Right renal cortex interstitium (tissue), 3 donors: Measurements from ENCODE around the gene CDIPT. TPM values are rescaled to one million over a fixed set of nuclear protein-coding genes. Genes with fewer than 3 reads are reported as not detected.
A peak's percentile ranks its signal among the peaks of the same experiment; 100 is the strongest.
"Not testable (repeated sequence)": the region's sequence is repeated elsewhere in the genome, so short reads cannot be mapped to it uniquely, and the experiment has no call there.

Experiments used
- DNase-seq, 3 donors: peaks; one replicate each; pipeline ENCODE4 v3.0.0-alpha.2; 2013; ENCODE audit warnings: low read depth in 3 of 3, low spot score in 2 of 3
- polyA plus RNA-seq, 3 donors: library from polyadenylated mRNA; unstranded; fragments of 120-200 nt; gene quantifications; one replicate each; pipeline ENCODE4 v1.2.1, GENCODE V29; 2013; ENCODE audit not compliant: insufficient read length in 3 of 3

Gene CDIPT, protein sequence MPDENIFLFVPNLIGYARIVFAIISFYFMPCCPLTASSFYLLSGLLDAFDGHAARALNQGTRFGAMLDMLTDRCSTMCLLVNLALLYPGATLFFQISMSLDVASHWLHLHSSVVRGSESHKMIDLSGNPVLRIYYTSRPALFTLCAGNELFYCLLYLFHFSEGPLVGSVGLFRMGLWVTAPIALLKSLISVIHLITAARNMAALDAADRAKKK
- 100 to 1,000 TPM in 1 of 3 donors, 10 to 100 TPM in 2; 85.9 to 102 (median 89.9) TPM for polyA plus RNA-seq

DNA sequence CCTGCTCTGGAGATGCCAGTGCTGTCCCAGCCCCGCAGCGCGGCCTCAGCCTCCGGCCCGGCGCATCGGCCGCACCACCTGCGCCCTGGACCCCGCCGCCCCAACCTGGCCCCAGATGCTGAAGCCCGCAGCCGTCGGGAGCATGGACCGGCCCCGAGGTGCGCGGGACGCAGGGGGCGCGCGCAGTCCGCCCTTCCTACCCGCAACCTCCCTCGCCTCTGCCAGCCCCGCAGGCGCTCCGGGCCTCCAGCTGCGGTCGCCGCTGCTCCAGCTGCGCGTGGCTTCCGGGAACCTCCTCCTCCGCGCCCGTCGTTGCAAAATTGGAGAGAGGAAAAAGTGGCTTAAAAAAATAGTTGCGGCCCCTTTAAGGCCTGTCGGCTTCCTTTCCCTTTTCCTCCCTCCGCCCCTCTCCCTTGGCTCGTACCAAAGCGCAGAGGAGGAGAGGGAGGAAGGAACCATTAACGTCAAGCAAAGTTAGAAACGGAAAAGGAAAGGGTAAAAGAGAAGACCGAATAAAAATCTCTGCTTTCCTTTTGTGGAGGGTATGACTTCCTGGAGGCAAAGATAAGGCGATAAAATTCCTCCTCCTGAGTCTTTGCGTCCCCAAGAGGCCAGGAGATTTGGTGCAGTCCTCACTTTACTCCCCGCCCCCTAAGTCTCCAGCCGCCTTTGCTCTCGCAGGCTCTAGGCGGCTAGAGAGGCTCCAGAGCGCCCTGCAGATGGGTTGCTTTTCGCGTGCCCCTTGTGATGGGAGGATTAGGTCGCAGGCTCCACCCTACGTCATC lies at the start of gene CDIPT:
Gene CDIPT (minus strand): TSS at position 343 of the 785 bp plus-strand sequence. CDS start 369 bp downstream, outside the sequence.
- DNase-seq, result peak; percentile 93 to 96 (median 95)

DNA sequence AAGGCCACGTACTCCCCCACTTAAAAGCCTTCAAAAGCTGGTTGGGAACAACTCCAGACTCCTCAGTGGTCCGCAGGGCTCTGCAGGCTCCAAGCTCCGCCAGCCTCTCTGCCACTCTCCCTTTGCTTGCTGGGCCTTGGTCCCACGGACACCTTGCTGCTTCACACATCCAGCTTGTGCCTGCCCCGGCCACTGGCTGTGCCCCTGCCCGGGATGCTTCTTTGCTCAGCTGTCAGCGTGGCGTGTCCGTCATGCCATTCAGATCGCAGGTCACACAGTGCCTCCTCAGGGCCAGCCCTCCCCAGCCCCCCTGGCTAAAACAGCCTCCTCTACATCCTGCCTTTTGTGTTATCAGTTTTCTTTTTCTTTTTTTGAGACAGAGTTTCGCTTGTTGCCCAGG lies 49.1 kb upstream of the CDIPT start:
- DNase-seq, result no peak

DNA sequence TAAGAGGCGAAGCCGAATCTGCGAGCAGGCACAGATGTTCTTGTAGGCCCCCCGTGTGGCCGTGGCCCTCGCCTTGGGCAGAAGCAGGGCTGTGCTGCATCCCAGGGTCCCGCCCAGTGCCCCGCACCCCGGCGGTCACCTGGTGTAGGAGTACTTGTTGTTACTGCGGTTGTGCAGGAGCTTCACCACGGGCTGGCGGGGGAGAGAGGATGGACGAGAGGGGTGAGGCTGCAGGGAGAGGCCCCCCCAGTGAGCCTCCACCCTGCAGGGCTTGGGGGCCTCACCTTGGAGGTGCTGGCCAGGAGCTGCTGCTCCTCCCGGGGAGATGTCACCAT lies 48.6 kb upstream of the CDIPT start:
- DNase-seq, result no peak

DNA sequence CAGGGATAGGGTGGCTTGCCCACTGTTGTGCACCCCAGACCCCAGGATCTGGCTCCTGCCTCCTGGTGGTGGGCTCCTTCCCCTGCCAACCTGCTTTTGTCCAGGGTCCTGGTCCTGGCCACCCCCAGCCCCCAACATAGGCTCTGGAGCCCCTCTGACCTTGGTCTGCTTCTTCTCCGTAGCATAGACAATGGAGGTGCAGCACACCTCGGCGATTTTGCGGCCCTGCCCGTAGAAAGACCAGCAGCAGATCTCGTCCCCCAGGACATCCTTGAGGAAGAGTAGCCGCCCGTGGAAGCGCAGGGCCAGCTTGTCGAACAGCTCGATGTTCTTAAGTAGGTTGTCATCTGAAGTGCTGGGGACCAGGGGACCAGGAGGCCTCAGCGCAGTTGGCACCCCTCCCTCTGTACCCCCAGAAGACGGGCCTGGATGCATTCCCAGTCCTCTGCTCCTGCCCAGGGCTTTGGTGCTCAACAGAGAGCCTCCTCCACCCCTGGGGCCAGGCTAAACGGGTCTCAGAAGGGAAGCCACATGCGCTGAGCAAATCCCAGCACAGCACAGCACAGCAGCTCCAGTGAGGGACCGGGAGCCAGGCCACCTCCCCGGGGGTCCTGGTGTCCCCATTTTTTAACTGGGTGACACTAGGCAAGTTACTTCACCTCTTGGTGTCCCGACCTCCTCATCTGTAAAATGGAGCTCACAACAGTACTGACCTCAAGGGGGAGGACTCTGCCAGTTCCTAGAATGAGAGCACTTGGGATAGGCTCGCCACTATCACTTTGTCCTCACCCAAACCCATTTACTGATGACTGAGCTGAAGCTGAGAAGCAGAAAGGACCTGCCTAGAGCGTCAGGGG lies 48.0 kb upstream of the CDIPT start:
- no peak for DNase-seq

DNA sequence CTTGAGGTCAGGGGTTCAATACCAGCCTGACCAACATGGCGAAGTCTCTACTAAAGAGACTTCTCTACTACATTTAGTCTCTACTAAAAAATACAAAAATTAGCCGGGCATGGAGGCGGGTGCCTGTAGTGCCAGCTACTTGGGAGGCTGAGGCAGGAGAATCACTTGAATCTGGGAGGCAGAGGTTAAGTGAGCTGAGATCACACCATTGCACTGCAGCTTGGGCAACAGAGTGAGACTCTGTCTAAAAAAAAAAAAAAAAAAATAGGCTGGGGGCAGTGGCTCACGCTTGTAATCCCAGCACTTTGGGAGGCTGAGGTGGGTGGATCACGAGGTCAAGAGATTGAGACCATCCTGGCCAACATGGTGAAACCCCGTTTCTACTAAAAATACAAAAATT lies 46.8 kb upstream of the CDIPT start:
- not testable (repeated sequence) for DNase-seq

DNA sequence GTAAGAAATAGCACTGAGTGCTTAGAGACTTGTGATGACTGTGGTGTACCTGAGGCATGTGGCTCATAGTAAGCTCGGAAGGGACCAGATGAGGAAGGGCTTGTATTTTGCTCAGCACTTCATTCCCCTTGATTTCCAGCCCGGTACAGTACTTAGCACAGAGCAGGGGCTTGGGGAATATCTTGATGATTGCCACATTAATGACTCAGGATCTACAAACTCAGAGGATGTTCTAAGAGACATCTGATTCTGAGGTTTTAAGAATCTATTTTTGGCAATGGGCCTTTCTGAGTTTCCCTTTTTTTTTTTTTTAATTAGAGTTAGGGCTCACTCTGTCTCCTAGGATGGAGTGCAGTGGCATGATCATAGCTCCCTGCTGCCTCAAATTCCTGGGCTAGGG lies 46.4 kb upstream of the CDIPT start:
- no peak for DNase-seq

DNA sequence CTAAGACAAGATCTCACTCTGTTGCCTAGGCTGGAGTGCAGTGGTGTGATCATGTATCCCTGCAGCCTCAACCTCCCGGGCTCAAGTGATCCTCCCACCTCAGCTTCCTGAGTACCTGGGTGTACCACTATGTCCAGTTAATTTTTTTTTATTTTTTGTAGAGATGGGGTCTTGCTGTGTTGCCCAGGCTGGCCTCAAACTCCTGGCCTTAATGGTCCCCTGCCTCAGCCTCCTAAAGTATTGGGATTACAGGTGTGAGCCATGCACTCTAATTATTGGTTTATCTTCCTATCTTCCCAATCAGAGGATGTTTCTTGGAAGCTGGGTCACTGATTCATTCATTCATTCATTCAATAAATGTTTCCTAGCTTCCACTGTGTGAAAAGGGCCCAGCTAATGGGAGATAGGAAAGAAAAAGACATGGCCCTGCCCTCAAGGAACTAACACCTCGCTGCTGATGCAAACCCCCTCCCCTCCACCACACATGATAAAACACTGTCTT lies 45.7 kb upstream of the CDIPT start:
- DNase-seq, result no peak

DNA sequence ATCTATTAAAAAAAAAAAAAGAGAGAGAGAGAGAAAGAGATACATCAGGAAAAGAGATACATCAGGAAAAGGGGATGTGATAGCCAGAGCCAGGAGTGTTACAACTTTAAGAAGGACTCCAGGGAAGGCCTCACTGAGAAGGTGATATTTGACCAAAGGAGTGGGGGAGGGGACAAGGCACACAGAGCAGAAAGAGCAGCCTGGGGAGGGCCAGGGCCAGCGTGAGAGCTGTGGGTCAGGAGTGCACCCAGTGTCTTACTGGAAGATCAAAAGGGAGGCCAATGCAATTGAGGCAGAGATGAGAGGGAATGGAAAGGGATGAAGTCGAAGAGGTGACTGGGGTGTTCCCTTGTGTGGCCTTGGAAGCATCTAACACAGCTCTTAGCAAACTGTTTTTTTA lies 44.9 kb upstream of the CDIPT start:
- no peak for DNase-seq

DNA sequence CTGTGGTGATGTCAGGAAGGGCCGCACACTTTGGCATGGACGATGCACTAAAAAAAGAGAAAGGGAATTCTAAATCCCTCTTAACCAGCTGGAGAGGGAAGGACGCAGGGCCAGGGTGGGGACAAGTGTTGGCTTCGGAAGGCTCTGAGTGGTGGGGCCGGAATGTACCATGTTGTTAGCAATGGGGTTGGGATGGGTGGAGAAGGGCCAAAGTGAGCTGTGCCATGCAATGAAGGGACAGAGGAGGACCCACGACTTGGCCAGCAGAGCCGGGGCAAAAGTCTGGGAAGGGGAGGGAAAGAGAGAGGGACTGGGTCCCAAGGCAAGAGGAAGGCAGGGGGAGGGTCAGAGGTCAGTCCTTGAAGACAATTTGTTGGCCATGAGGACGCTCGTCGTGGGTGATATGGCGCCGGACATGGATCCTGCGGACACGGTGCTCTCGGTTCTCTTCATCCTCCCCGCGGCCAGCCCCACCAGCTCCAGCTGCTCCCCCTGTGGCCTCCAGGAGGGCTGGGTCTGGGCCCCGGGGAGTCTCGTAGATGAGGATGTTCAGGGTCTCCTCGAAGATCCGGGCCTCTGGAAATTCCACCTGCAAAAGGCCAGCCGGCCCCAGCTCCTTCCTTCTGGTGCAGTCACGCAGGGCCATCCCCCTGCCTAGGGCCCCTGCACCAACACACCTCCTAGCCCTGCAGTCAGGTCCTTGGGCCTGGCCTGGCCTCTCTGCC lies 43.7 kb upstream of the CDIPT start:
- DNase-seq, result no peak

DNA sequence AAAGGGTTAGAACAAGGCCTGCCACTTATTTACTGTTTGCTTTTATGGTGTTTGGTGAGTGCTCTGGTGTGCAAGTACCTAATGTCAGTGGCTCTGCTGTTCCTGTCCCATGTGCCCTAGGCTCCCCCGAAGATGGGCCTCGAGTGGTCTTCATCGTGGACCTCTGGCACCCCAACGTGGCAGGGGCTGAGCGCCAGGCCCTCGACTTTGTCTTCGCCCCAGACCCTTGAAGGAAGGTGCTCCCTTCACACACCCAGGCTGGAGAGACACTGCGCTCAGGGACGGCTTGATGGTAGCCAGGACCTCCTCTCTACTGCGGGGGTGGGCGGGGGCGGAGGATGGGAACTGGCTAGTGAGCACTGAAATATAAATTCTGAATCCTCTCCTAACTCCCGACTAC lies 42.6 kb upstream of the CDIPT start:
- no peak for DNase-seq

DNA sequence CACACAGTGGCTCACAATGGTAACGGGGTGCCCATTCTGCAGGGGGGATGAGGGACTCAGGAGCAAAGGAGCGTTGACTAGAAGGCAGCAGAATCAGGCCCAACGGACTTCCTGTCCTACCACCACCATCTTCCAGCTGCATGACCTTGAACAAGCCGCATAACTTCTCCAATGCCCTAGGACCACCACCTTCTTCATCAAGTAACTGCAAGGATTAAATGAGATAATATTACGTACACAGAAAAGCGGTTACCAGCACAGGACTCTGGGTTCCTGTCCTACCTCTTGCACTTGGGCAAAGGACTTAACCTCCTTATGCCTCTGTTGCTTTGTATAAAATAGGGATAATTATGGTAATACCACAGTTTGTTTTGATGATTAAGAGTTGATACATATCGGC lies 41.9 kb upstream of the CDIPT start:
- no peak for DNase-seq

DNA sequence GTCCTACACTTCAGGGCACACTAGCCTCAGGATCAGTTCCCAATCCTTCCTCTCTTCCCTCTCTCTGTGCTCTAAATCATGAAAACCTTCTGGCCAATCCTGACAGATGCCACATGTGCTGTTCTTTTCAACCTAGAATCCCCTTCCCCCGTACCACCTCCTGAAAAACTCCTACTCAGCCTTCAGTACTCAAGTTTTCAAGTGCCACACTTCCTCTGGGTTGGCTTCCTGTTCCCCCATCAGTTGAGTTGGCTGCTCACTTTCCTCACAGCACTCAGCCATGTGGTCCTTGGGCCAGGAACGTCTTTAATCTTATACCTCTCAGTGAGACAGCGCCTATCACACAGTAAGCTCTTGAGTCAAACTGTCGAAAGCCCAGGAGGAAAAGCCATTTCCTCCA lies 40.6 kb upstream of the CDIPT start:
- no peak for DNase-seq

DNA sequence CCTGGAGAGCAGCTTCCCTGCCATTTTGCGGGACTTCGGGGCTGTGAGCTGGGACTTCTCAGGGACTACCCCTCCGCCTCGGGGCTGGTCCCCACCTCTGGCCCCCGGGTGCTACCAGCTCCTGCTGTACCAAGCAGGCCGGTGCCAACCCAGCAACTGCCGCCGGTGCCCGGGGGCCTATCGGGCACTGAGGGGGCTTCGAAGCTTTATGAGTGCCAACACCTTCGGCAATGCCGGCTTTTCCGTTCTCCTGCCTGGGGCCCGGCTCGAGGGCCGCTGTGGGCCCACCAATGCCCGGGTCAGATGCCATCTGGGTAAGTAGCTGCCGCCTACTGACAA lies 38.5 kb upstream of the CDIPT start:
- no peak for DNase-seq

DNA sequence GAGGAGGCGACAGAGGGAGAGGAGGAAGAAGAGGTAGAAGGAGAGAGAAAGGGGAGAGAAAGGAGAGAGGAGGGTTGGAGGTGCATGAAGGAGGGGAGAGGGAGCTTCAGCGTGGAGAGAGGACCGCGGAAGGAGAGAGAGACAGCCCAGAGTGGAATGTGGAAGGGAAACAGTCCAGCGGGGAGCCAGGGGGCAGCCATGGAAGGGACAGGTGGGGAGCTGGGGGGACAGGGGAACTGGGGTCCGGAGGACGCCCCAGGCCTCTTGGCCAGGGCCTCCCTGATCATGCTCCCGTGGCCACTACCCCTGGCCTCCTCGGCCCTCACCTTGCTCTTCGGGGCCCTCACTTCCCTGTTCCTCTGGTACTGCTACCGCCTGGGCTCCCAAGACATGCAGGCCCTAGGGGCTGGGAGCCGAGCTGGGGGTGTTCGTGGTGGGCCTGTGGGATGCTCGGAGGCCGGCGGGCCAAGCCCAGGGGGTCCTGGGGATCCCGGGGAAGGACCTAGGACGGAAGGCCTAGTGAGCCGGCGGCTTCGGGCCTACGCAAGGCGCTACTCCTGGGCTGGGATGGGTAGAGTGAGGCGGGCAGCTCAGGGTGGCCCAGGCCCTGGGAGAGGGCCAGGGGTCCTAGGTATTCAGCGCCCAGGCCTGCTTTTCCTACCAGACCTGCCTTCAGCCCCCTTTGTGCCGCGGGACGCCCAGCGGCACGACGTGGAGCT lies 38.0 kb upstream of the CDIPT start:
- no peak for DNase-seq

DNA sequence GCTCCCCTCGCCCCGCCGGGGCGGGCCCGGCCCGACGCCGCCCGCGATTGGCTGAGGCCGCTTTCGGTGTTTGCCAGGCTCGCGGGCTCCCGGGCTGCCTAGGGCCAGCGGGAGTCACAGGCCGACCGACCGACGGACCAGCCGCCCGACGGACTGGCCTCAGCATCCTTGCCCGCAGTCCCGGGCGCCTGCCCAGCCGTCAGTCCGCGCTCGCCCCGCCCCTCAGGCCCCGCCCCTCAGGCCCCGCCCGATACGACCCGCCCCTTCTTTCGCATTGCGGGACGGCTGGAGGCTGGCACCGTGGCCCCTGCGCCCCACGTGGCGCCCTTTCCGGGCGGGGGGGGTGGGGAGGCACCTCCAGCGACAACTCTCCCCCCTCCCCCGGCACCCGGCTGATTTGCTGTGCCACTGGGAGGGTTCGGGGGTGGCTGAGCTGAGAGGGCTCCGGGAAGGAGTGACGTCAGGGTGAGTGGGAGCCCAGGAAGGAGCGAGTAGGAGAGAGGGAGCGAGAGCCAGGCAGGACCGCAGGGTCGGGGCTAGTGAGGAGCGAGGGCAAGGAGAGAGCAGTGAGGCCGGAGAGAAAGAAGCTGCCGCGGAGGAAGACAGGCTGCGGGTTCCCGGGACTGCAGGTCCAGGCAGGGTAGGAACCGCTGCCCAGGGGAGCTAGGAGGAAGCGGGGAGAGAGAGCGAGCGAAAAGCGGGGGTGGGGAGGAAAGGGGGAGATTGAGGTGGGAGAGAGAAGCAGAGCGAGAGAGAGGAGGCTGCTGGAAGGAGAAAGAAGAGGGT lies 37.3 kb upstream of the CDIPT start, which contains the start of gene ASPHD1:
Gene ASPHD1 (plus strand): TSS at position 387 of the 786 bp plus-strand sequence. CDS start 484 bp downstream, outside the sequence.
- DNase-seq, result peak in 2 of 3 donors; percentile 41 to 65

DNA sequence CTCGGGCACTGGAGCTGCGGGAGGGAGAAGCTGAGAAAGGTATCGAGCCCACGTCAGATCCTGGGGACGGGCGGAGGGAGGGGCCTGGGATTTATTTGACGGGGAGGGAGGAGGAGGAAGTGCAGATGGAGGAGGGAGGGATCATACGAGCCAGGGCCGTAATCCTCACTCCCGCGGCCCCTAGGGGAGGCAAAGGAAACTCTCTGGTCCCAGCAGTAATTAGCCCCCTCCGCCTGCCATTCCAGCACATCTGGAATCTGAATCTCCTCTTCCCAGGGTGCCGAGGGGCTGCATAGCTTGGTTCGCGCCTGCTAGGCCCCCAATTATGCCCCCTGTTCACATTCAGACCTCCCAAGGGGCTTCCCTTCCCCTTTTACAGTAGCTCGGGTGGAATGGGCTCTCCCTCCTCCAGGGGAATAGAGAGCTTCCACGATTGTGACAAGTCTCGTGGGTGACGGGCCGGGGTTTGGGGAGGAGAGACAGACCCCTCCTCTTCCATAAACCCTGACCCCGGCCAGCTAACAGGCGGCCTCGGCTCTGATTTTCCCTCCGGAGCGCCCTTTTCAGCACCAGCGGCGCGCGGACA lies 36.6 kb upstream of the CDIPT start, which contains the start of gene SEZ6L2:
Gene SEZ6L2 (minus strand): TSS at position 35 of the 586 bp plus-strand sequence. CDS start 531 bp downstream, outside the sequence.
- peak; percentile 36 to 63 (median 61) for DNase-seq

DNA sequence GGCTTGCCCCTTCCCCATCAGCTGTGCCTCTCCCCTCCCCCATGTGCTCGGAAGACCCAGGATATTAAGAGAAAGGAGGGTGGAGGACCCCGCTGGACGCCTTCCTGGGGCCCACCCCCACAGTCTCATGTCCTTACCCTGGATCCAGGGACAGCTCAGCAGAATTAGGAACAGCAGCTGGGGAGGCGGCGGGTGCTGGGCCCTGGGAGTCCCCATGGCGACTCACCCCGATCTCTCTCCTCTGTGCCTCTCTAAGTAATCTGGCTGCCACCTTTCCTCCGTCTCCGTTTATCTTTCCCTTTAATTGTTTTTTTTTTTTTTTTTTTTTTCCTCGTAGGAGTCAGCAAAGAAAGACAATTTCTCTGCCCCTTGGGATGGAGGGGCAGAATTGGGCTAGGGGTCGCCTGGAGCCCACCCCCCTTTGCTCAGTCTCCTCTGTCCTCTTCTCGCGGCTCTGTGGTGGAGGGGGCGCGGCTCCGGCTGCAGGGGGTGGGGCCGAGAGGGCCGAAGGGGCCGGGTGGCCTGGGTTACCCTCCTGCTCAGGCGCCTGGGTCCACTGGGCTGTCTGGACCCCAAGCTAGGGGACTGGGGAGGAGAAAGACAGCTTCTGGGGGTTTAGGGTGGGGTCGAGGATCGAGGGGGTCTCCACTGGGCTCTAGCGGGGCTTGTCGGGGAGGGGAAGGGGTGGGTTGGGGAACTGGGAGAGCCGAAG lies 35.9 kb upstream of the CDIPT start:
- DNase-seq, result no peak
